Midbrain (tissue), 1 donor: ENCODE data around the gene WDR18.
"Not testable (repeated sequence)": the region's sequence is repeated elsewhere in the genome, so short reads cannot be mapped to it uniquely, and the experiment has no call there.

ENCODE experiments used
- DNase-seq: peaks from one replicate; lab custom pipeline; 2025; lab: John Stamatoyannopoulos, UW

Gene WDR18

DNA sequence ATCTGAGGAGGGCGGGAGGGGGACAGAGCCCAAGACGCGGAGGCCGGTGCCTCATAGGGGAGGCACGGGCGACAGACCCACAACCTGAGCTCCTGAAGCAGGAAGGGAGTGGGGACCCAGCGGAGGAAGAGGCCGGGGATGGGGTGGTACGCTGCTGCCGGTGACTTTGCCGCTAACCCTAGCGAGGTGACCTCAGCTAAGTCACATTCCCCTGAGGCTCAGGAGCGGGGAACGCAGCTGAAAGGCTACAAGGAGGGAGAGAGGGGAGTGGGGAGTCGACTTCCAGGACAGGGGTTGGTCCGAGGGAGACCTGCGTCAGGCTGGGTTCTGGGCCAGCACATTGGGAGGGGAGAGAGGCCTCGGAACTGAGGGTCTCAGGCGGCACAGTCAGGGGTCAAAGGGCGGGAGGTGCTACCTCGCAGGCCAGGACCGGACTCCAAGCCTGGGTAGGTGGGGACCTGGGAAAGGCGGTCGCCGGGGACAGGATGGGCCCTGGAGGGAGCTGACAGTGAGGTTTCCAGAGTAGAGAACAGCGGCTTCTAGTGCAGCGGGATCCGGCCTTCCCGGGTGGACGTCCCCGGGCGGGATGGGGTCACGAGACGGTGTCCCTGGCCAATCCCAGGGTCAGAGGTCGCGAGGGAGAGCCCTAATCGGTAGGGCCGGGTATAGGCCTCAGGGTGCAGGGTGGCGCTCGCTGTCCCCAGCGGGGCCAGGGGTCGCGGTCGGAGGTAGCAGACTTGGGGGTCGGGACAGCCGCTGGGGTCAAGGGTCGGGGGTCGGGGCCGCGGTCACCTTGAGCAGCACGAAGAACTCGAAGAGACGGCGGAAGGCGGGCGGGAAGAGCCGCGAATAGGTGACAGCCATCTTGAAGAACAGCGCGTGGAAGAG is 36.1 kb downstream of the WDR18 start:
- no peak for DNase-seq

DNA sequence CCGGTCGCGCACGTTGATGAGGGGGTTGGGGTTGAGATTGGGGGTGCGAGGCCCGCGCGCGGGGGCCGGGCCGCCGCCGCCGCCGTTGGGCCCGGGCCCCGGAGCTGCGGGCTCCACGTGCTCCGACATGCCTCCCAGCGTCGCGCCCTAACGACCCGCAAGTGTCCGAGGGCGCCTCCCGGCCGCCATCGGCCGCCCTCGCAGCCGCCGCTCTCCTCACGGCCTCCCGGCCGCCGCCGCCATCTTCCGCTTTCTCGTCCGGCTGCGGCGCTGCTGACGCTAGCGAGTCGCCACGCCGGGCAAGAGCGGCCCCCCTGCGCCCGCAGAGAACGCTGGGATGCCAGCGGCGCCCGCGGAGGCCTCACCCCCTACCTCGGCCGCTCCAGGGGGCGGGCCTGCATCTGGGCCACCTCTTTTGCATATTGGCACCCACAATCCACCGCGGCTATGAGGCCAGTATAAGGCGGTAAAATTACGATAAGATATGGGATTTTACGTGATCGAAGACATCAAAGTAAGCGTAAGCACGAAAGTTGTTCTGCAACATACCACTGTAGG is 36.8 kb downstream of the WDR18 start, which contains the start of gene TMEM259:
TMEM259 (minus strand) TSS at position 256 of the 558 bp plus-strand sequence; CDS start at position 129, 127 bp downstream.
- peak; percentile 99 for DNase-seq

DNA sequence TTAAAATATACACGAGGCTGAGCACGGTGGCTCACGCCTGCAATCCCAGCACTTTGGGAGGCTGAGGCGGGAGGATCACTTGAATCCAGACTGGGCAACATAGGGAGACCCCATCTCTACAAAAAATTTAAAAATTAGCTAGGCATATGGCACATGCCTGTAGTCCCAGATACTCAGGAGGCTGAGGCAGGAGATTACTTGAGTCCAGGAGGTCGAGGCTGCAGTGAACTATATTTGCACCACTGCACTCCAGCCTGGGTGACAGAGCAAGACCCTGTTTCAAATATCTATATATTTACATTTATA is 39.7 kb downstream of the WDR18 start:
- DNase-seq, result not testable (repeated sequence)

DNA sequence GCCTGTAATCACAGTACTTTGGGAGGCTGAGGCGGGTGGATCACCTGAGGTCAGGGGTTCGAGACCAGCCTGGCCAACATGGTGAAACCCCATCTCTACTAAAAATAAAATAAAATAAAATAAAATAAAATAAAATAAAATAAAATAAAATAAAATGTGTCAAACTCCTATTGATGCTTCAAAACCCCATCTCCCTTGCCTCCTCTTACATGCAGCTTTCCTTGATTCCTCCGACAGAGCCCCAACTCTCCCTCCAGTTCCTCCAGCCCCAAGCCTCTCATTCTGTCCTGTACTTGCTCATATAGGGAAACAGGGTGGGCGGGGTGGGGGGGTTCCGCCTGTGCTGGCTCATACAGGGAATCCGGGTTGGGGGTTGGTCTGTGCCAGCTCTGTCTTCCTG is 40.9 kb downstream of the WDR18 start:
- DNase-seq, result not testable (repeated sequence)

DNA sequence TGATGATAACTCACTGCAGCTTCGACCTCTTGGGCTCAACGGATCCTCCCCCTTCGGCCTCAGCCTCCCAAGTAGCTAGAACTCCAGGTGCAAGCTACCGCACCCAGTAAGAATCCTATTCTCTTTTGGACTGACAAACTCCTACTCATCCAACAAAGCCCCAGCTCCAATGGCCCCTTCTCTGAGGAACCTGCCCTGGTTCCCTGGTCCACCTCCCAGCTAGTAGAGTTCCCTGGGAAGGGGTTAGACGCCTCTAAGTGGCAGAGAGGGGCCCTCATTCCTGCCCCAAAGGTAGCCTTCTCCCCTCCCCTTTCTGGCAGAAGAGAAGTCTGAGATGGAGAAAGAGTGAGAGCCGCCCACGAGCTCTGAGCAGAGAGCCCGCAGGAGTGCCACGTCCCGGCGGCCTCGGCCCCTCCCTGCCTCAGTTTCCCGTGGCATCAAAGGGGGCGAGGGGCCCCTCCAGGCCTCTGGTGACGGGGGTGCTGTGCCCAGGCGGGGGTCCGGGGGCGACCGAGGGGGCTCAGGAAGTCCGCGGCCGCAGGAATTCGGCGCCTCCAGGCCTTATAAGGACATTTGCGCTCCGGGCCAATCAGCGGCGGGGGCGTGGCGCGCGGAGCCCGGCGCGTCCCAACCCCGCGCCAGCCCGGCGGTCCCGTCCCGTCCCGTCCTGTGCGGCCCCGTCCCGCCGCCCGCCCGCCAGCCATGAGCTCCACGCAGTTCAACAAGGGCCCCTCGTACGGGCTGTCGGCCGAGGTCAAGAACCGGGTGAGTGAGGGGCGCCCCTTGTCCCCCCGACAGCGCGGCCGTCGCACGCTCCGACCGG is 42.0 kb downstream of the WDR18 start, which contains the start of gene CNN2:
CNN2 (plus strand) TSS at position 649 of the 823 bp plus-strand sequence; CDS start at position 703, 54 bp downstream.
- DNase-seq, result no peak

DNA sequence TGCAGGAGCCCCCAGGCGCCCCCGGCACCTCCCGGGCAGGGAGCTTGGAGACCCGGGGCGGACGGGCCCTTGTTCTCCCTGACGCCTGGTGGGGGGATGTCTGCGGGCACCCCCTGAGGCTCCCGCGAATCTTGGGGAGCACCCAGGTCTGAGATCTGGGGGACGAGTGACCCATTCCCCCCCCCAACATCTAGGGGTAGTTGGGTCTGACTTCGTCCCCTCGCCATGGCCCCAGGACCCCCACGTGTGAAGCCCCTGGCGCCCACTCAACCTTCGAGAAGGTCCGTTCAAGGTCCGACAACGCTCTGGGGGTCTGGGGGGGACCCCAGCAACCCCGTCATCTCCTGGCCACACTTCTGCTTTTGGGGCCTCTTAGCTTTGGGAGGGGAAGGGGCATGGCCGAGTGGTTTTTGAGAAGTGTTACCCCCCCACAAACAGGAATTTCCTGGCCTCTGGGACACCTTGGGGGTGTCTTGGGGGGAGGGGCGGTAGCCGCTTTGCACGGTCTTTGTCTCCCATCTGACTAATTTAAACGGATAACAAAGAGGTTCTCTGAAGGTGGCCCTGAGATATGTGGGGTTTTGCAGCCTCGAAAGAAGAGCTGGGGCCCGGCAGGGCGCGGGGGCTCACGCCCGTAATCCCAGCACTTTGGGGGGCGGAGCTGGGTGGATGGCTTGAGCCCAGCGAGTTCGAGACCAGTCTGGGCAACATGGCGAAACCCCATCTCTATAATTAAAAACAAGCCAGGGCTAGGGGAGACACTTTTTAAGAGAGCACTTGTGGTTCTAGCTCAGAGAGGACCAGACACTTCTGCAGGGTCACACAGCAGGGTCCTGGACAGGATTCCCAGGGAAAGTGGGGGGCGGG is 42.9 kb downstream of the WDR18 start:
- no peak for DNase-seq

DNA sequence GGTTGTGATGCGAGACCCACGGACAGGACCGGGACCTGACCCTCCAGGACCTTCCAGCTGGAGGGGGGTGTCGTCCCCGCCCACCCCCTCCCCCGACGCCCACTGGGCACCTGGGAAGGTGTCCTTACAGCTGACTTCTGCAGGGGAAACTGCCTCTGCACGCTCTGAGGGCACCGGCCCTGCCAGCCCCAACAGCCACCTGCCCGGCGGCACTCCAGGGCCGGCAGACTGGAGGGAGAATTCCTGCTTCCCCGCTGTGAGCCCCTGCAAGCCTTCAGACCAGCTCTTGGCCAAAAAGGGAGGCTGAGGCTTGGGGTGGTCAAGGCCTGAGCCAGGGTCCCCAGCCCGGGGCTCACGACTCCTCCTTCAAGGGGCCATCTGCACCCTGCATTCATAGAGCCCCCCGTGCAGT is 43.5 kb downstream of the WDR18 start:
- DNase-seq, result no peak

DNA sequence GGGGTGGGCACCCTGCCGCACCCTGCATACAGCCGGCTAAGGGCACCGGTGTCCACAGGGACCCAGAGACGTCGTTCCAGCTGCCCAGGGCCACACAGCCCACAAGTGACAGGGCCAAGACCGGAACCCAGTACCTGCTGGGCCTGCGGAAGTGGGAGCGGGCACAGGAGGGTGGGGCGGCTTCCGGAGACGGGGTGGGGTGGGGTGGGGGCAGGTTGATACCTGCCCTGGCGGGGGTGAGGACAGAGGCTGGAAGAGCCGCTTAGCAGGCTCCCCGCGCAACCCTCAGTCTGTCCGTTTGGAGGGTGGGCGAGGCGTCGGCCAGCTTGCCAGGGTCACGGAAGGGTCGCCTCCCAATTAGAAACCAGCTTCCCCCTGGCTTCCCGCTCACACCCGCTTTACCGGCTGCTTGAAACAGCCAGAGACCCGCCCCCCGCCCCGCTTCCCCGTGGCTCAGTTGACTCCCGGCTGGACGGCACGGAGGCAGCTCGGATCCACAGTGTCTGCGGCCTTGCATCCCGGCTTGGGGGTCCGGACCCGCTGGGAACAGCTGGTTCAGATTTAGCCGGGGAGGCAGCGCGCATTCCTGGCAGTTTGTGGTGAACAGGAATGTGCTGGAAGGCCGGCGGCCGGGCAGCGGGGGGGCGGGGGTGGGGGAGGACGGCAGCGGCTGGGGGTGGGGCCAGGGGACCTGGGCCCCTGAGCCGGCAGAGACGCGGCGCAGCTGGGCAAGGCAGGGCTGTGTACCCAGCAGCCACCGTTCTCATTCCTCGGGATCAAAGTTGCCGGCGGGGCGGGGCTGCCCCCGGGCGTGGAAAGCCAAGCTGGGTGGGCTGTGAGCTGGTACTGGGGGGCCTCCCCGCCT is 44.1 kb downstream of the WDR18 start:
- no peak for DNase-seq

DNA sequence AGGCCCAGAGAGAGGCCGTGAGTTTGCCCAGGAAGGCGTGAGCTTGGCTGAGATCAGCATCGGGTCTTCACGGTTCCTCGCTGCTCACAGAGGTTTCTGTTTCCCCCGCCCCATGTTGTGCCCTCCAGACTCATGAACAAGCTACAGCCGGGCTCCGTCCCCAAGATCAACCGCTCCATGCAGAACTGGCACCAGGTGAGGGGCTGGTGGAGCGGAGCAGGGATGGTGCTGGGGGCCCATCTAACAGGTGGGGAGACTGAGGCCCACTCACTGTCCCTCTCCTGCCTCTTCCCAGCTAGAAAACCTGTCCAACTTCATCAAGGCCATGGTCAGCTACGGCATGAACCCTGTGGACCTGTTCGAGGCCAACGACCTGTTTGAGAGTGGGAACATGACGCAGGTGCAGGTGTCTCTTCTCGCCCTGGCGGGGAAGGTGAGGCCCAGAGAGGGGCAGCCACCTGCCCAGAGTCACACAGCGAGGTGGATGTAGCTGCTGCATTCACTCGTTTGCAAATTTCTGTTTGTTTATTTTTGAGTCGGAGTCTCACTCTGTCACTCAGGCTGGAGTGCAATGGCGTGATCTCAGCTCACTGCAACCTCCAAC is 48.2 kb downstream of the WDR18 start:
- no peak for DNase-seq

DNA sequence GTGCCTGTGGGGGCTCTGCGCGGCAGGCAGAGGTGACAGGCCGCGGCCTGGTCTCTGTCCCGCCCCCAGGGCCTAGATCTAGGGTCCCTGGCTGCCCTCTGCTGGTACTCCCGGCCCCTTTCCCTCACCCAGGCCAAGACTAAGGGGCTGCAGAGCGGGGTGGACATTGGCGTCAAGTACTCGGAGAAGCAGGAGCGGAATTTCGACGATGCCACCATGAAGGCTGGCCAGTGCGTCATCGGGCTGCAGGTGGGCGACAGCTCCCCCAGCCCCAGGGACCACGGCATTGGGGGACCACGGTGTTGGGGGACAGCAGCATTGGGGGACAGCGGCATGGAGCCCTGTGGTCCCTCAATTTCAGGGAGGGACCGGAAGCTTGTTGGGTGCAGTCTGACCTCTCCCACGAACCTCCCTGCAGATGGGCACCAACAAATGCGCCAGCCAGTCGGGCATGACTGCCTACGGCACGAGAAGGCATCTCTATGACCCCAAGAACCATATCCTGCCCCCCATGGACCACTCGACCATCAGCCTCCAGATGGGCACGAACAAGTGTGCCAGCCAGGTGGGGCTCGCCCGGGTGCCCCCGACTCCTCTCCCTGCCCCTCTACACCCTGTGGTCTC is 52.0 kb downstream of the WDR18 start:
- no peak for DNase-seq

DNA sequence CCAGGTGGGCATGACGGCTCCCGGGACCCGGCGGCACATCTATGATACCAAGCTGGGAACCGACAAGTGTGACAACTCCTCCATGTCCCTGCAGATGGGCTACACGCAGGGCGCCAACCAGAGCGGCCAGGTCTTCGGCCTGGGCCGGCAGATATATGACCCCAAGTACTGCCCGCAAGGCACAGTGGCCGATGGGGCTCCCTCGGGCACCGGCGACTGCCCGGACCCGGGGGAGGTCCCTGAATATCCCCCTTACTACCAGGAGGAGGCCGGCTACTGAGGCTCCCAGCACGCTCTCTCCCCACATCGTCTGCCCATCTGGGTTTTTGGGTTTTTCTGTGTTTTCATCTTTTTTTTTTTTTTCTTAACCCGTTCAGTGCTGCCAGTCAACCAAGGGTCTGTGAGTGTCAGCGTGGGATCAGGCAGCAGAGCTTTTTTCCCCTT is 53.5 kb downstream of the WDR18 start:
- no peak for DNase-seq

DNA sequence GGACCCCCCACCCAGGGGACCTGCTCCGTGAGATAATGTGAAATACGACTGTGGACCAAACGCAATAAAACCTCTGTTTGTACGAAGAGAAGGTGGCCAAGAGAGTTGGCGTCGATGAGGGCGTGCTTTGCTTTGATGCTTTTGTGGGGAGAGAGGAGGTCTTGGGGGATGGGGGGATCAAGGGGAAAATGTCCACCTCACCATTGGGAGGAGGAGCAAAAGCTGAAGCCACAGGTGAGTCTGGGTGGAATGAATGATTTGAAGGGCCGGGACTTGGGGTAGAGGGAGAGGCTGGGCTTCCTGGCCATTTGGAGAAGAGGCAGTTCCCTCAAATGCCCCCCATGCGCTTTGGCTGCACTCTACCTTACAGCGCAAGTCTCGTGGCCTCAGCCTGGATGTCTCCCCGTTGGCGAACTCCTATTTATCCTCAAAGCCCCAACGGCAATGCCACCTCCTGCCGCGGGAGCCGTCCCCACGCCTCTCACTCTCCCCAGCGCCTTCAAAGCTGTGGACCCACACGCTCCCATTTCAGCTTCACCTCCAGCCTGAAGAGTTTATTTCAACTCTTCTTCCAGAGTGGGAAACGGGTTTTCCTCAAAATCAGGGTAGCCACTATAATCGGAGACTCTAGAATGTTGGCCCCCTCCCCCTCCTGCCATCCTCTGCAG is 55.0 kb downstream of the WDR18 start:
- no peak for DNase-seq

DNA sequence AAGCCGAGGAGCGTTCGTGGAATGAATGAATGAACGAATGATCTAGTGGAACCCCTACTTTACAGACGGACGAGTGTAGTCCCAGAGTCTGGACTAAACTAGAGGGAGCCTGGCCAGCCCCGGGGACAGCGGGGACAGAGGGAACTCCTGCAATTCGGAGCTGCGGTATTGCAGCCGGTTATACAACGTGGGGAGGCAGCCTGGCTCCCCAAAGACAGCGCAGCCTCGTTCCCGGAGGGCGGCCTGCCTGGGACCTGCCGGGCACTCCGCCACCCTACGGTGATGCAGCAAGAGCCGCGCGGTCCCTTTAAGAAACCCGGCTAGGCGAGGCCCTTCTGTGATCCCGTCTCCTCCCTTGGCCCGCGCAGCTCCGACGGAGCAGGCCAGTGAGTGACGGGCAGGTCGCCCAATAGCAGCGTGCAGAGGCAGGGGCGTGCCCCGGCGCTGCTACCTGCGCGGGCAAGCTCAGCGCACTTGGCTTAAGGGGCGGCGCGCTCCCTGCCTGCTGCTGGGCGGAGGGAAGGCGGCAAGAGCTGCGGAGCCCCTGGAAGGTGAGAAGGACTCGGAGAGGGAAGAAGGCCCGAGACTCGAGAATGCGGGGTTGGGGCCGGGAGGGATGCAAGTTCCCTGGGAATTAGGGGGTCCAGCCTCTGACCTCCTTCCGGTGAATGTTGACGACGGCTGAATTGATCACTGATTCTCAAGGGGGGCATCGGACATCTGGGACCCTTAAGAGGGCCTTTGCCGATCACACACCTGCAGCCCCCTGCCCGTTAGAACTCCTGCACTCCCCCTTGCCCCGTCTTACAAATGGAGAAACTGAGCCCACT is 55.7 kb downstream of the WDR18 start, which contains the start of gene ABCA7:
ABCA7 (plus strand) TSS at position 462 of the 830 bp plus-strand sequence. CDS start 1,255 bp downstream, outside the sequence.
- DNase-seq, result peak; percentile 93

DNA sequence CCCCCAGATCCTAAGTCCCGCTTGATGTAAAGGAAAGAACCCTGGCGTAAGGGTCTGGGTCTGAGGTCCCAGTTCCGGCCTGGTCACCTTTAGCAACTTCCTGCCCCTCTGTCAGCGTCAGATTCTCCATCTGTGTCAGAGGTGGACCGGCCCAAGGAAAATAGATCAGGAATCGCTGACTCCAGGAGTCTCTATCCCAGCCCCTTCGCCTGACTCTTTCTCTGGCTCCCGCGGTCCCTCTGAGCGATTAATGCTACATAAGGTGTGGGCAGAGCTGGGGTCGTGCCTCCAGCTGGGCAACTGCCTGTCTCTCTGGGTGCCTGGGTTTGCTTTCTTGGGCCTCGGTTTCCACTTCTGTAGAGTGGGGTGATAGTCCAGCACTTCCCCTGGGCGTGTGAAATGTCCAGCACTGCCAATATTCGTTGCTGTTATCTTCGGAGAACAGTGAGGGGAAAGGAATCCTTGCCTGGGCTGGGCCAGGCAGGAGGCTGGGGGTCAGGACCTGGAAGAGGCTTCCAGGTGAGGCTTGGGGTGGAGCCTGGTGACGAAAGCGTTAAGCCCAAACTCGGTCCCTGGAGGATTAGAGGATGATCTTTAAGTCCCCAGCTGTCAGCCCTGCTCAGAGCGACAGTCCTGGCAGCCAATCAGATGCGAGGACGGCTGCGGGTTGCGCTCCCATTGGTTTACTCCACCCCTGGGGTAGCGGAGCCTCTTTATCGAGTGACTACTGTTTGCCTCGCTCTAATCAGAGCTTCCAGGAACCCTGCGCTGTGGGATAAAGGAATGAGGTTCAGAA is 56.5 kb downstream of the WDR18 start:
- peak; percentile 89 for DNase-seq

DNA sequence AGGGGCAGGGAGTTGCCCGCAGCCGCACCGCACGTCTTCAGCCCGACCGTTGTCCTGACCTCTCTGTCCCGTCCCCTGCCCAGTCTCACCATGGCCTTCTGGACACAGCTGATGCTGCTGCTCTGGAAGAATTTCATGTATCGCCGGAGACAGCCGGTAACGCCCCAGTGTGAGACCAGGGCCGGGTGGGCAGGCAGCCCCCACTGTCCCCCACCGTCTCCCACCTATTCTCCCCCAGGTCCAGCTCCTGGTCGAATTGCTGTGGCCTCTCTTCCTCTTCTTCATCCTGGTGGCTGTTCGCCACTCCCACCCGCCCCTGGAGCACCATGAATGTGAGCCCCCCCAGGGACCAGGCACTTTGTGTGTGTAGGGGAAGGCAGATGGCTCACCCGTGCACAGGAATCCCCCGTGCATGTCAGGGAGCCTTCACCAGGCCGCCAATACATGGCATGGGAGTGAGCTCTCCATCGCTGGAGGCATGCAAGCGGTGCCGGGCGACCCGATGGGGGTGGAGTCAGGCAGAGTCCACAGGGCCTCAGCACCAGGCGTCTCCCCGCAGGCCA is 57.2 kb downstream of the WDR18 start:
- no peak for DNase-seq

DNA sequence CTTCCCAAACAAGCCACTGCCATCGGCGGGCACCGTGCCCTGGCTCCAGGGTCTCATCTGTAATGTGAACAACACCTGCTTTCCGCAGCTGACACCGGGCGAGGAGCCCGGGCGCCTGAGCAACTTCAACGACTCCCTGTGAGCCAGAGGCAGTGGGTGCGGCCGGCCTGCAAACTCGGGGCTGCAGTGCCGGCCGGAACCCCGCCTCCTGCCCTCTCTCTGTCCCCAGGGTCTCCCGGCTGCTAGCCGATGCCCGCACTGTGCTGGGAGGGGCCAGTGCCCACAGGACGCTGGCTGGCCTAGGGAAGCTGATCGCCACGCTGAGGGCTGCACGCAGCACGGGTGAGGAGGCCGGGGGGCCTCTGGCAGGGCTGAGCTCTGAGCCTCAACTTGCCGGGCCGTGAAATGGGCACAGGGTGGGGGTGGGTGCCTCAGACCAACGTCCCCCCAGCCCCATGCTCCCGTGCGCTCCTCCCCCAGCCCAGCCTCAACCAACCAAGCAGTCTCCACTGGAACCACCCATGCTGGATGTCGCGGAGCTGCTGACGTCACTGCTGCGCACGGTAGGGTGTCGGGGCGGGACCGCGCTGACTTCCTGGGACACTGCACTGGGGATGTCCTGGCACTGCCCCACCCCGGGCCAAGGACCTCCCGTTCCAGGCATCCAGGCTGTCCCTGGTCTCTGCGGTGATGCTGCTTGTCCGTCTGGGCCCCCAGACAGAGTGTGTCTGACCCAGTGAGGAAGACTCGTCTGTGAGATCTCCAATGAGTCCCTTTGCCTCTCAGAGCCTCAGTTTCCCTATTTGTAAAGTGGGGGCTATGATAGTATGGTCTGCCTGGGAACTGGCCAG is 57.9 kb downstream of the WDR18 start:
- DNase-seq, result no peak
